H9 (cell line): ENCODE results near the gene FANK1. TPM values are rescaled to one million over a fixed set of nuclear protein-coding genes. Genes with fewer than 3 reads are reported as not detected.

ENCODE experiments used
- DNase-seq: peaks from one replicate; pipeline ENCODE4 v3.0.0-alpha.2; 2017
- H2AFZ ChIP-seq: one replicate; pipeline ENCODE4 v1.6.1; 2013; ENCODE audit warnings: mild to moderate bottlenecking, low read length, control low read depth, moderate library complexity
- H2AK5ac ChIP-seq: 2 replicates; pipeline ENCODE4 v1.6.1; 2013; ENCODE audit warnings: low read length, control low read depth, mixed read lengths; ENCODE audit not compliant: insufficient read length
- H2BK120ac ChIP-seq: one replicate; pipeline ENCODE4 v1.6.1; 2013; ENCODE audit warnings: low read depth, mild to moderate bottlenecking, low read length, control low read depth, inconsistent platforms; ENCODE audit not compliant: poor library complexity, severe bottlenecking
- H2BK12ac ChIP-seq: 2 replicates; pipeline ENCODE4 v1.6.1; 2013; ENCODE audit warnings: low read length, control low read depth, mixed read lengths, low read depth; ENCODE audit not compliant: insufficient read length
- H2BK15ac ChIP-seq: 2 replicates; pipeline ENCODE4 v1.6.1; 2013; ENCODE audit warnings: low read depth, low read length, control low read depth
- H2BK20ac ChIP-seq: one replicate; pipeline ENCODE4 v1.6.1; 2013; ENCODE audit warnings: low read depth, mild to moderate bottlenecking, low read length, control low read depth, inconsistent platforms; ENCODE audit not compliant: poor library complexity, severe bottlenecking
- H2BK5ac ChIP-seq: 2 replicates; pipeline ENCODE4 v1.6.1; 2013; ENCODE audit warnings: low read length, control low read depth, mixed read lengths; ENCODE audit not compliant: insufficient read length
- H3K14ac ChIP-seq: 2 replicates; pipeline ENCODE4 v1.6.1; 2013; ENCODE audit warnings: low read length, control low read depth; ENCODE audit not compliant: insufficient read depth
- H3K18ac ChIP-seq: 2 replicates; pipeline ENCODE4 v1.6.1; 2013; ENCODE audit warnings: low read depth, mild to moderate bottlenecking, mixed read lengths, low read length, control low read depth; ENCODE audit not compliant: insufficient read length
- H3K23ac ChIP-seq: 2 replicates; pipeline ENCODE4 v1.6.1; 2013; ENCODE audit warnings: low read length, control low read depth, mixed read lengths, low read depth; ENCODE audit not compliant: insufficient read length
- H3K23me2 ChIP-seq: 2 replicates; pipeline ENCODE4 v1.6.1; 2013; ENCODE audit warnings: low read depth, mild to moderate bottlenecking, mixed read lengths, low read length, control low read depth; ENCODE audit not compliant: insufficient read length, poor library complexity, severe bottlenecking
- H3K27ac ChIP-seq: 2 replicates; pipeline ENCODE4 v1.5.1; 2013; ENCODE audit warnings: low read length, control low read depth, mixed read lengths, low read depth; ENCODE audit not compliant: insufficient read length
- H3K27me3 ChIP-seq: 2 replicates; pipeline ENCODE4 v1.6.1; 2013; ENCODE audit warnings: low read length, control low read depth, inconsistent platforms; ENCODE audit not compliant: insufficient read depth
- H3K4ac ChIP-seq: 2 replicates; pipeline ENCODE4 v1.6.1; 2013; ENCODE audit warnings: low read depth, mild to moderate bottlenecking, control low read depth, inconsistent platforms, low read length, moderate library complexity
- H3K4me1 ChIP-seq: 2 replicates; pipeline ENCODE4 v1.6.1; 2013; ENCODE audit warnings: low read length, control low read depth, inconsistent platforms; ENCODE audit not compliant: insufficient read depth
- H3K4me2 ChIP-seq: 2 replicates; pipeline ENCODE4 v1.6.1; 2013; ENCODE audit warnings: low read length, control low read depth, mixed read lengths; ENCODE audit not compliant: insufficient read length, insufficient read depth
- H3K56ac ChIP-seq: 2 replicates; pipeline ENCODE4 v1.6.1; 2013; ENCODE audit warnings: low read depth, mild to moderate bottlenecking, mixed read lengths, low read length, control low read depth; ENCODE audit not compliant: insufficient read length
- H3K79me1 ChIP-seq: 2 replicates; pipeline ENCODE4 v1.6.1; 2013; ENCODE audit warnings: low read depth, mild to moderate bottlenecking, moderate library complexity, low read length, control low read depth, inconsistent platforms; ENCODE audit not compliant: insufficient read depth, poor library complexity, severe bottlenecking
- H3K79me2 ChIP-seq: 2 replicates; pipeline ENCODE4 v1.6.1; 2013; ENCODE audit warnings: low read length, control low read depth, inconsistent platforms; ENCODE audit not compliant: insufficient read depth
- H3K9ac ChIP-seq: 2 replicates; pipeline ENCODE4 v1.6.1; 2013; ENCODE audit warnings: low read length, control low read depth, mixed read lengths; ENCODE audit not compliant: insufficient read length; ENCODE audit errors: extremely low read depth
- H3K9me3 ChIP-seq: one replicate; pipeline ENCODE4 v1.6.1; 2013; ENCODE audit warnings: low read depth, low read length, inconsistent platforms; ENCODE audit not compliant: control insufficient read depth
- H3T11ph ChIP-seq: one replicate; pipeline ENCODE4 v1.6.1; 2013; ENCODE audit warnings: mild to moderate bottlenecking, low read length, control low read depth, inconsistent platforms
- H4K20me1 ChIP-seq: one replicate; pipeline ENCODE4 v1.6.1; 2013; ENCODE audit not compliant: control insufficient read depth, insufficient read length, insufficient read depth
- H4K5ac ChIP-seq: 2 replicates; pipeline ENCODE4 v1.6.1; 2013; ENCODE audit warnings: low read depth, mild to moderate bottlenecking, mixed read lengths, low read length, control low read depth; ENCODE audit not compliant: insufficient read length
- H4K8ac ChIP-seq: replicated peaks from 2 replicates; pipeline ENCODE4 v1.6.1; 2013; ENCODE audit warnings: low read length, control low read depth, mixed read lengths, low read depth; ENCODE audit not compliant: insufficient read length
- H4K91ac ChIP-seq: 2 replicates; pipeline ENCODE4 v1.6.1; 2013; ENCODE audit warnings: low read depth, mild to moderate bottlenecking, moderate library complexity, mixed read lengths, low read length, control low read depth; ENCODE audit not compliant: insufficient read length
- H3K27ac Mint-ChIP-seq, 3 experiments: 2 replicates in 2 of 3; 3 replicates in 1 of 3; pipeline ENCODE4 v1.8.0; 2020 to 2021; ENCODE audit warnings: mixed read lengths in 3 of 3, mild to moderate bottlenecking in 1 of 3, moderate library complexity in 1 of 3
- H3K27me3 Mint-ChIP-seq: 2 replicates; pipeline ENCODE4 v1.8.0; 2021; ENCODE audit warnings: low read depth, mild to moderate bottlenecking, moderate library complexity, mixed read lengths
- H3K36me3 Mint-ChIP-seq, 3 experiments: 2 replicates in 2 of 3; 3 replicates in 1 of 3; pipeline ENCODE4 v1.8.0; 2020 to 2021; ENCODE audit warnings: low read depth in 3 of 3, mixed read lengths in 3 of 3; ENCODE audit not compliant: insufficient read depth in 1 of 3
- H3K4me1 Mint-ChIP-seq, 2 experiments: 2 replicates each; pipeline ENCODE4 v1.8.0; 2020; ENCODE audit warnings: mixed read lengths in 2 of 2
- H3K4me3 Mint-ChIP-seq, 2 experiments: 2 replicates in 1 of 2; 3 replicates in 1 of 2; pipeline ENCODE4 v1.8.0; 2020 to 2021; ENCODE audit warnings: mild to moderate bottlenecking in 2 of 2, mixed read lengths in 2 of 2, moderate library complexity in 1 of 2
- H3K9me3 Mint-ChIP-seq, 2 experiments: 2 replicates in 1 of 2; 3 replicates in 1 of 2; pipeline ENCODE4 v1.8.0; 2020; ENCODE audit warnings: mild to moderate bottlenecking in 2 of 2, mixed read lengths in 2 of 2, moderate library complexity in 1 of 2
- CTCF ChIP-seq: fragments of 200-600 bp; sonication (generic); conservative IDR thresholded peaks from 3 replicates; pipeline ENCODE4 v1.8.0; 2021; ENCODE audit warnings: antibody characterized with exemption, mild to moderate bottlenecking
- WGBS: extraction: QIAGEN DNeasy Blood & Tissue Kit; methylation state at CpG from one replicate; pipeline ENCODE4 v1.1.7; 2013; ENCODE audit warnings: missing lambda C conversion rate, low lambda C conversion rate, mixed read lengths; ENCODE audit not compliant: insufficient read length; ENCODE audit errors: extremely low coverage; 5-methylcytosine and 5-hydroxymethylcytosine counted together
- total RNA-seq: library from RNA; stranded (reverse); gene quantifications from 2 replicates; pipeline ENCODE4 v1.2.1, GENCODE V29; 2021

Gene FANK1
- total RNA-seq, 1 experiment from 2014 or later = 0.68 TPM

GRCh38 chr10:126006906-126007305 is 110.5 kb downstream of the FANK1 start:
- Histone ChIP-seq H3K56ac (no peak overlapping the region), H3K4ac (no peak overlapping the region), H3K79me2 (no peaks in the 10 kb centered on the region), H2BK5ac (no peak overlapping the region), H2BK12ac (no peak overlapping the region), H3K18ac (no peak overlapping the region), H3K27me3 (no peaks in the 10 kb centered on the region), H2AFZ (no peak overlapping the region), H3K4me1 (no peaks in the 10 kb centered on the region), H3T11ph (no peak overlapping the region), H3K23me2 (no peaks in the 10 kb centered on the region), H3K4me2 (no peak overlapping the region), H4K5ac (no peak overlapping the region), H4K91ac (no peak overlapping the region), H3K23ac (no peak overlapping the region), H4K8ac (no peak overlapping the region), H2AK5ac (no peak overlapping the region), H3K9me3 (no peaks in the 10 kb centered on the region), H2BK120ac (no peak overlapping the region), H3K14ac (no peak overlapping the region), H4K20me1 (no peaks in the 10 kb centered on the region), H3K79me1 (no peaks in the 10 kb centered on the region), H3K9ac (no peak overlapping the region), H2BK20ac (no peak overlapping the region), H2BK15ac (no peak overlapping the region), H3K27ac (no peak overlapping the region)
- Mint-ChIP-seq H3K9me3 (peaks cover 2% of the 10 kb centered on the region in 2 experiments; a peak in 2 of 5 replicates), H3K27me3 (0 out of 2 replicates have a peak, but pooled peaks cover 1% of the 10 kb centered on the region), H3K36me3 (no peaks in the 10 kb centered on the region; a peak in 1 of 7 replicates), H3K4me1 (no peaks in the 10 kb centered on the region; a peak in 1 of 4 replicates), H3K4me3 (no peak overlapping the region), H3K27ac (no peak overlapping the region)
- DNase-seq = no peak
- no peak for TF ChIP-seq CTCF
- no CpG with 5 or more reads among the region's 2 CpGs for whole genome bisulfite sequencing
